ENCODE data around the gene HS3ST2.

Gene HS3ST2

GRCh38 chr16:22813948-22814710 is at the start of gene HS3ST2:
HS3ST2 (plus strand) TSS chr16:22814162; CDS start chr16:22814611, 449 bp downstream.
- DNase-seq = peak; percentile 13

- DNase-seq = no peak
Observed at GRCh38 chr16:22764662-22765327, 49.2 kb upstream of the HS3ST2 start.

- DNase-seq = no peak
Observed at GRCh38 chr16:22765479-22765878, 48.5 kb upstream of the HS3ST2 start.

GRCh38 chr16:22770866-22771265 is 43.1 kb upstream of the HS3ST2 start:
- DNase-seq = no peak

- DNase-seq = no peak
Observed at GRCh38 chr16:22771551-22771950, 42.4 kb upstream of the HS3ST2 start.

- no peak for DNase-seq
Observed at GRCh38 chr16:22775220-22775922, 38.6 kb upstream of the HS3ST2 start.

- DNase-seq = no peak
Observed at GRCh38 chr16:22781480-22781879, 32.5 kb upstream of the HS3ST2 start.

- DNase-seq = no peak
Observed at GRCh38 chr16:22782314-22782713, 31.6 kb upstream of the HS3ST2 start.

- no peak for DNase-seq
Observed at GRCh38 chr16:22784690-22785214, 29.2 kb upstream of the HS3ST2 start.

GRCh38 chr16:22785552-22785951 is 28.4 kb upstream of the HS3ST2 start:
- DNase-seq = no peak

- DNase-seq = no peak
Observed at GRCh38 chr16:22786284-22786683, 27.7 kb upstream of the HS3ST2 start.

- DNase-seq = peak; percentile 10
Observed at GRCh38 chr16:22786691-22787090, 27.3 kb upstream of the HS3ST2 start.

- DNase-seq = peak; percentile 93
Observed at GRCh38 chr16:22787466-22788192, 26.3 kb upstream of the HS3ST2 start.

GRCh38 chr16:22788193-22788530 is 25.8 kb upstream of the HS3ST2 start:
- DNase-seq = no peak

- no peak for DNase-seq
Observed at GRCh38 chr16:22789281-22789945, 24.5 kb upstream of the HS3ST2 start.

GRCh38 chr16:22797551-22797950 is 16.4 kb upstream of the HS3ST2 start:
- DNase-seq = no peak

- DNase-seq = no peak
Observed at GRCh38 chr16:22799113-22799512, 14.8 kb upstream of the HS3ST2 start.

- no peak for DNase-seq
Observed at GRCh38 chr16:22804893-22805292, 9.1 kb upstream of the HS3ST2 start.

GRCh38 chr16:22805326-22805725 is 8.6 kb upstream of the HS3ST2 start:
- no peak for DNase-seq

- DNase-seq = no peak
Observed at GRCh38 chr16:22806811-22807210, 7.2 kb upstream of the HS3ST2 start.

- no peak for DNase-seq
Observed at GRCh38 chr16:22810226-22810625, 3.7 kb upstream of the HS3ST2 start.

GRCh38 chr16:22813223-22813947 is 577 bp upstream of the HS3ST2 start:
- DNase-seq = peak; percentile 45

Data from fibroblast of skin of right quadriceps (primary cell).